ENCODE measurements around the gene POGZ. TPM values are rescaled to one million over a fixed set of nuclear protein-coding genes. Genes with fewer than 3 reads are reported as not detected.

The POGZ gene
- total RNA-seq, 1 experiment from 2014 or later = 78.7 TPM

DNA sequence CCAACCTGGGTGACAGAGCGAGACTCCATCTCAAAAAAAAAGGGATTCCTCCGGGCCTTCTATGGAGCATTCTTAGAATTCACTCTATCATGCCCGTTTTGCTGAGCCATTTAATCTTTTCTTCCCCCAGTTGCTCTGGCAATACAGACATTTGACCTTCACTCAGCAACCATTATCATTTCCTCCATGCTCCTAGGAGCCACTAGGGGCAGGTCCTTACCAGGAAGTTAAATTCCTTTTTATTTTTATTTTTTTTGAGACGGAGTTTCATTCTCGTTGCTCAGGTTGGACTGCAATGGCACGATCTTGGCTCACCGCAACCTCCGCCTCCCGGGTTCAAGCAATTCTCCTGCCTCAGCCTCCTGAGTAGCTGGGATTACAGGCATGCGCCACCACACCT, 42.2 kb upstream of the POGZ start:
- no peak for DNase-seq
- no peaks in the 10 kb centered on the region for H3K27me3 ChIP-seq (ENCODE audit: low read length)
- H4K20me1 ChIP-seq (ENCODE audit: insufficient read depth, low read depth, low read length) = no peaks in the 10 kb centered on the region
- H3K27ac ChIP-seq (ENCODE audit: low read length) = no peak overlapping the region
- no peak overlapping the region for H2AFZ ChIP-seq (ENCODE audit: low read length)
- H3K4me1 ChIP-seq (ENCODE audit: low read length) = no peaks in the 10 kb centered on the region
- no peak overlapping the region for H3K4me3 ChIP-seq (ENCODE audit: low read length)
- H3K9ac ChIP-seq (ENCODE audit: low read length) = no peak overlapping the region
- H3K9me2 ChIP-seq (replicated peaks; ENCODE audit: insufficient read depth, low read length) = no peaks in the 10 kb centered on the region
- H3K4me2 ChIP-seq (ENCODE audit: low read depth, low read length, poor library complexity, severe bottlenecking) = no peak overlapping the region
- no peaks in the 10 kb centered on the region for H3K36me3 ChIP-seq (ENCODE audit: insufficient read depth, low read length)
- no peaks in the 10 kb centered on the region for H3K9me3 ChIP-seq (ENCODE audit: low read length)
- H3K79me2 ChIP-seq (ENCODE audit: low read length) = no peaks in the 10 kb centered on the region

DNA sequence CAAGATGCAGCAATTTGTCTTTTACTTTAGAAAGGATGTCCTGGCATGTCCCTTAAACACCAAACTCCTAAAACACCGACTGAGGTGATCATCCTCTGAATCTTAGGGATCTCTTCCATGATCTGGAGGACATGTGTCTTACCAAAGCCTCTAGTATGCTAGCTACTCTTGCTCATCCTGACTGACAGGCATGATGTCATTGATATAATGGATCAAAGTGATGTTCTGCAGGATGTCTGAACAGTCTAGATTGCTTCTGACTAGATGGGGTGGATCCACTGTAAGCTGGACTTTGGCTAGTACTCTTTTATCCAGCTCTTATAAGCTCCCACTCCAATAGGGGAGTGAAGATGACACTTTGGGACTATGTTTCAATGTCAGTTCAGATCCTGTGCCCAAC, 40.6 kb upstream of the POGZ start:
- no peak for DNase-seq
- H3K79me2 ChIP-seq (ENCODE audit: low read length) = no peaks in the 10 kb centered on the region
- no peaks in the 10 kb centered on the region for H4K20me1 ChIP-seq (ENCODE audit: insufficient read depth, low read depth, low read length)
- no peaks in the 10 kb centered on the region for H3K9me2 ChIP-seq (replicated peaks; ENCODE audit: insufficient read depth, low read length)
- no peaks in the 10 kb centered on the region for H3K4me1 ChIP-seq (ENCODE audit: low read length)
- no peak overlapping the region for H3K4me3 ChIP-seq (ENCODE audit: low read length)
- H3K36me3 ChIP-seq (ENCODE audit: insufficient read depth, low read length) = no peaks in the 10 kb centered on the region
- H3K9me3 ChIP-seq (ENCODE audit: low read length) = no peaks in the 10 kb centered on the region
- no peak overlapping the region for H2AFZ ChIP-seq (ENCODE audit: low read length)
- no peak overlapping the region for H3K4me2 ChIP-seq (ENCODE audit: low read depth, low read length, poor library complexity, severe bottlenecking)
- no peak overlapping the region for H3K9ac ChIP-seq (ENCODE audit: low read length)
- H3K27me3 ChIP-seq (ENCODE audit: low read length) = no peaks in the 10 kb centered on the region
- no peak overlapping the region for H3K27ac ChIP-seq (ENCODE audit: low read length)

DNA sequence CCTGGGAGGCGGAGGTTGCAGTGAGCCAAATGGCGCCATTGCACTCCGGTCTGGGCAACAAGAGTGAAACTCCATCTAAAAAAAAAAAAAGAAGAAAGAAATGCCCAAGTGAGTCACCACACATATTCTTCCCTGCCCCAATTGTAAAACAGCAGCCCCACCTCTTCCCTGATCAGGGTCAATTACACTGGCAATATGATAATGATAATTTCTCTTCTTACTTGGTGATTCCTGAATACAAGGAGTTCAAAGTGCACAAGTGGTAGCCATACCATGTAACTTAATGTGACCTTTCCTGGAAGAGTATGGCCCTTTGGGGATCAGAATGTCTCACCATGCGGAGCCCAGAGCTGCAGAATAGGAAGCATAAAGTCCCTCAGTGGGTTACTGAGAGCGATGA, 40.1 kb upstream of the POGZ start:
- H2AFZ ChIP-seq (ENCODE audit: low read length) = no peak overlapping the region
- no peaks in the 10 kb centered on the region for H3K27me3 ChIP-seq (ENCODE audit: low read length)
- H3K9ac ChIP-seq (ENCODE audit: low read length) = no peak overlapping the region
- H3K9me3 ChIP-seq (ENCODE audit: low read length) = no peaks in the 10 kb centered on the region
- H3K4me2 ChIP-seq (ENCODE audit: low read depth, low read length, poor library complexity, severe bottlenecking) = no peak overlapping the region
- no peaks in the 10 kb centered on the region for H3K4me1 ChIP-seq (ENCODE audit: low read length)
- no peak overlapping the region for H3K4me3 ChIP-seq (ENCODE audit: low read length)
- no peak overlapping the region for H3K27ac ChIP-seq (ENCODE audit: low read length)
- H3K36me3 ChIP-seq (ENCODE audit: insufficient read depth, low read length) = no peaks in the 10 kb centered on the region
- no peaks in the 10 kb centered on the region for H3K9me2 ChIP-seq (replicated peaks; ENCODE audit: insufficient read depth, low read length)
- H3K79me2 ChIP-seq (ENCODE audit: low read length) = no peaks in the 10 kb centered on the region
- DNase-seq = no peak
- H4K20me1 ChIP-seq (ENCODE audit: insufficient read depth, low read depth, low read length) = no peaks in the 10 kb centered on the region

DNA sequence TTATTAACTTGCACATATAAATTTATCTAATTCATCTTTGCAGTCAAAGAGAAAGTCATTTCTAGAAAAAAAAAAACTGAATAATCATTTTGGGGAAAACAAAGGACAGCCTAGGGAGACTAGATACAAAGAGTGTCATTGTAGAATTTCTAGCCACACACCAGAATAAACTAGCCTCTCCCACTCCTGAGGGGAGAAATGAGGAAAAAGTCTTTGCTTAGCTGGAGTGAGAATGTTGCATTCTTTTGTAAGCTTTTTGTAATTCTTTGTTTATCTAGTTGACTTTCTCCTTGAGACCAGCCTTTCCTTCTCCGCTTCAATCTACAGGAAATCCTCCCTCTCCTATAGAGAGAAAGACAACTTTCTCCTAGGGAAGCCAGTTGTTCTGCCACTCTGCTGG, 36.0 kb upstream of the POGZ start:
- Histone ChIP-seq H3K79me2 (ENCODE audit: low read length) (no peaks in the 10 kb centered on the region), H3K27me3 (ENCODE audit: low read length) (no peaks in the 10 kb centered on the region), H4K20me1 (ENCODE audit: insufficient read depth, low read depth, low read length) (no peaks in the 10 kb centered on the region), H3K9me2 (replicated peaks; ENCODE audit: insufficient read depth, low read length) (no peaks in the 10 kb centered on the region), H3K36me3 (ENCODE audit: insufficient read depth, low read length) (no peaks in the 10 kb centered on the region), H3K4me1 (ENCODE audit: low read length) (no peaks in the 10 kb centered on the region), H3K4me2 (ENCODE audit: low read depth, low read length, poor library complexity, severe bottlenecking) (no peak overlapping the region), H3K27ac (ENCODE audit: low read length) (no peak overlapping the region), H3K9me3 (ENCODE audit: low read length) (no peaks in the 10 kb centered on the region), H2AFZ (ENCODE audit: low read length) (no peak overlapping the region), H3K4me3 (ENCODE audit: low read length) (no peak overlapping the region), H3K9ac (ENCODE audit: low read length) (no peak overlapping the region)
- DNase-seq = no peak

DNA sequence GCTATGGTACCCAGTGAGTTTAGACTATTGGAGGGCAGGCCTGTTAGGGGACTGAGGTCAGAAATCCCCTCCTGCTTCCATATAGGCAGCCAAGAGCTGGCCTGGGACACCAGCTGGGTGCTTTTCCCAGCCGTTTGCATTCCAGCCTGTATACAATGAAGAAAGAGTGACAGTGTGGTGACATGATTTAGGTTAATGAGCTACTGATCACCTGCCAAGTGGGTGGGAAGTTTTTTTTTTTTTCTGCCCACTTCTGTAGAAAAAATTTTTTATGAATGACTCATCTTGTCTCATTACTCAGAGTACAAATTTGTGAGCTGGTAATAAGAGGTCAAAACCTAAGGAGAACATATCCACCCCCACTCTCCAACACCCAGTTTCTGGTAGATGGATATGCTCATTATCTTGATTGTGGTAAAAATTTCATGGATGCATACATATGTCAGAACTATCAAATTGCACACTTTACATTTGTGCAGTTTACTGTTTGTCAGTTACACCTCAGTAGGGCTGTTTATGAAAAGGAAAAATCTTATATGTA, 35.5 kb upstream of the POGZ start:
- H3K27ac ChIP-seq (ENCODE audit: low read length) = no peak overlapping the region
- H3K9me2 ChIP-seq (replicated peaks; ENCODE audit: insufficient read depth, low read length) = no peaks in the 10 kb centered on the region
- H3K4me1 ChIP-seq (ENCODE audit: low read length) = no peaks in the 10 kb centered on the region
- no peak overlapping the region for H2AFZ ChIP-seq (ENCODE audit: low read length)
- DNase-seq = no peak
- no peaks in the 10 kb centered on the region for H3K27me3 ChIP-seq (ENCODE audit: low read length)
- no peaks in the 10 kb centered on the region for H3K36me3 ChIP-seq (ENCODE audit: insufficient read depth, low read length)
- no peaks in the 10 kb centered on the region for H4K20me1 ChIP-seq (ENCODE audit: insufficient read depth, low read depth, low read length)
- H3K9ac ChIP-seq (ENCODE audit: low read length) = no peak overlapping the region
- no peak overlapping the region for H3K4me2 ChIP-seq (ENCODE audit: low read depth, low read length, poor library complexity, severe bottlenecking)
- H3K4me3 ChIP-seq (ENCODE audit: low read length) = no peak overlapping the region
- H3K79me2 ChIP-seq (ENCODE audit: low read length) = no peaks in the 10 kb centered on the region
- no peaks in the 10 kb centered on the region for H3K9me3 ChIP-seq (ENCODE audit: low read length)

DNA sequence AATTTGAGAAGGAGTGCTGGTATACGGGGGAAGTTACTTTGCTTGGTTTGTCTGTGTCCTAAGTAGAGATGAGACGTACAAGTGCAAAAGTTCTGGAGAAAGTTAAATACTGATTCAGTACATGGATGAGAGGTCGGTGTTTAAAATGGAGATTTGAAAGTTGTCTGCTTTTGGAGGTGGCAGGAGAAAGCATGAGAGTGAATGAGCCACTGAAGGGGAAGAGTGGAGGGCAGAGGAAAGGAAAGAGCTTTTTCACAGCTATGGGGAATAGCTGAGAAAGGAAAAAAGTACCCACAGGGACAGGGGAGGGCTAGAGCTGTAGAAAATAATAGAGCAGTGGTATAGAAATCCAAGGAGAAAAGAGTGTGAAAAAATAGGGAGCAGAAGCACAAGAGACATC, 33.7 kb upstream of the POGZ start:
- Histone ChIP-seq H3K9me2 (replicated peaks; ENCODE audit: insufficient read depth, low read length) (no peaks in the 10 kb centered on the region), H3K9ac (ENCODE audit: low read length) (no peak overlapping the region), H3K27ac (ENCODE audit: low read length) (no peak overlapping the region), H3K4me2 (ENCODE audit: low read depth, low read length, poor library complexity, severe bottlenecking) (no peak overlapping the region), H3K36me3 (ENCODE audit: insufficient read depth, low read length) (no peaks in the 10 kb centered on the region), H4K20me1 (ENCODE audit: insufficient read depth, low read depth, low read length) (no peaks in the 10 kb centered on the region), H2AFZ (ENCODE audit: low read length) (no peak overlapping the region), H3K79me2 (ENCODE audit: low read length) (no peaks in the 10 kb centered on the region), H3K27me3 (ENCODE audit: low read length) (no peaks in the 10 kb centered on the region), H3K4me3 (ENCODE audit: low read length) (no peak overlapping the region), H3K4me1 (ENCODE audit: low read length) (no peaks in the 10 kb centered on the region), H3K9me3 (ENCODE audit: low read length) (no peaks in the 10 kb centered on the region)
- no peak for DNase-seq

DNA sequence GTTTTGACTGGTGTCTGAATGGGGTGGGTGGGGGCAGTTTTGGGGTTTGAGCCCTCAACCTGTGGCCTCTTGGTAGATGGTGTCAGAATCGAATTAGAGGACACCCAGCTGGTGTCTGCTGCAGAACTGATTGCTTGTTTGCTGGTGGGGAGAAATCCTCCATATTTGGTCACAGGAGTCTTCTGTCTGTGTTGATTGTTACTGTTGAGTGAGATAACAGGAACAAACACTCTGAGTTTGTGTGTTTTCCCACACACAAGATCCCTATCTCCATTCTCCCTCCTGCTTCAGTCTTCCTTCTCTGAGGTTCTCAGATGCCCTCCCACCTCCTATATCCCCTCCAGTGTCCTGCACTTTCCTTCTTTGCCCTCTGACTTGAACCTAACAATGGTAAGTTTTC, 32.8 kb upstream of the POGZ start:
- H3K27ac ChIP-seq (ENCODE audit: low read length) = no peak overlapping the region
- H3K4me2 ChIP-seq (ENCODE audit: low read depth, low read length, poor library complexity, severe bottlenecking) = no peak overlapping the region
- no peaks in the 10 kb centered on the region for H4K20me1 ChIP-seq (ENCODE audit: insufficient read depth, low read depth, low read length)
- H2AFZ ChIP-seq (ENCODE audit: low read length) = no peak overlapping the region
- DNase-seq = no peak
- no peaks in the 10 kb centered on the region for H3K9me3 ChIP-seq (ENCODE audit: low read length)
- H3K9me2 ChIP-seq (replicated peaks; ENCODE audit: insufficient read depth, low read length) = no peaks in the 10 kb centered on the region
- H3K9ac ChIP-seq (ENCODE audit: low read length) = no peak overlapping the region
- no peaks in the 10 kb centered on the region for H3K27me3 ChIP-seq (ENCODE audit: low read length)
- no peaks in the 10 kb centered on the region for H3K79me2 ChIP-seq (ENCODE audit: low read length)
- H3K4me1 ChIP-seq (ENCODE audit: low read length) = no peaks in the 10 kb centered on the region
- H3K4me3 ChIP-seq (ENCODE audit: low read length) = no peak overlapping the region
- H3K36me3 ChIP-seq (ENCODE audit: insufficient read depth, low read length) = no peaks in the 10 kb centered on the region

DNA sequence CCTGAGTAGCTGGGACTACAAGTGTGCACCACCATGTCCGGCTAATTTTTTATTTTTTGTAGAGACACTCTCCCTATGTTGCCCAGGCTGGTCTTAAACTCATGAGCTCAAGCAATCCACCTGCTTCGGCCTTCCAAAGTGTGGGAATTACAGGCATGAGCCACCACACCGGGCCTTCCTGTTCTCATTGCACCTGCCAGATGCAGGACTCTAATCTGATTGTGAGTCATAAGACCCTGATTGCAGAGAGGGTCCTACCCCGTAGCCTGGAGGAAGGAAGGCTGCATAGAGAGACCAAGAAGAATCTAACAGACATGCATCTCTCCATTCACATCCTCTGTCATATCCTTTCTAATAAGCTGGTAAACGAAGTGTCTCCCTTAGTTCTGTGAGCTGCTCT, 32.3 kb upstream of the POGZ start:
- no peaks in the 10 kb centered on the region for H4K20me1 ChIP-seq (ENCODE audit: insufficient read depth, low read depth, low read length)
- H2AFZ ChIP-seq (ENCODE audit: low read length) = no peak overlapping the region
- H3K36me3 ChIP-seq (ENCODE audit: insufficient read depth, low read length) = no peaks in the 10 kb centered on the region
- no peak for DNase-seq
- no peaks in the 10 kb centered on the region for H3K9me2 ChIP-seq (replicated peaks; ENCODE audit: insufficient read depth, low read length)
- H3K4me3 ChIP-seq (ENCODE audit: low read length) = no peak overlapping the region
- H3K27me3 ChIP-seq (ENCODE audit: low read length) = no peaks in the 10 kb centered on the region
- H3K4me2 ChIP-seq (ENCODE audit: low read depth, low read length, poor library complexity, severe bottlenecking) = no peak overlapping the region
- no peaks in the 10 kb centered on the region for H3K79me2 ChIP-seq (ENCODE audit: low read length)
- no peaks in the 10 kb centered on the region for H3K9me3 ChIP-seq (ENCODE audit: low read length)
- no peak overlapping the region for H3K27ac ChIP-seq (ENCODE audit: low read length)
- no peaks in the 10 kb centered on the region for H3K4me1 ChIP-seq (ENCODE audit: low read length)
- no peak overlapping the region for H3K9ac ChIP-seq (ENCODE audit: low read length)

GRCh38 chr1:151486557-151486956, 27.3 kb upstream of the POGZ start:
- H3K4me2 ChIP-seq (ENCODE audit: low read depth, low read length, poor library complexity, severe bottlenecking) = no peak overlapping the region

More at GRCh38 chr1:151486557-151486956, 27.3 kb upstream of the POGZ start:
- H3K36me3 ChIP-seq (ENCODE audit: insufficient read depth, low read length) = no peaks in the 10 kb centered on the region
- no peak overlapping the region for H3K9ac ChIP-seq (ENCODE audit: low read length)
- DNase-seq = no peak
- H3K4me1 ChIP-seq (ENCODE audit: low read length) = no peaks in the 10 kb centered on the region
- no peaks in the 10 kb centered on the region for H3K9me3 ChIP-seq (ENCODE audit: low read length)
- H3K79me2 ChIP-seq (ENCODE audit: low read length) = no peaks in the 10 kb centered on the region
- no peaks in the 10 kb centered on the region for H3K27me3 ChIP-seq (ENCODE audit: low read length)
- H3K9me2 ChIP-seq (replicated peaks; ENCODE audit: insufficient read depth, low read length) = no peaks in the 10 kb centered on the region
- H3K4me3 ChIP-seq (ENCODE audit: low read length) = no peak overlapping the region
- H4K20me1 ChIP-seq (ENCODE audit: insufficient read depth, low read depth, low read length) = no peaks in the 10 kb centered on the region
- H2AFZ ChIP-seq (ENCODE audit: low read length) = no peak overlapping the region
- H3K27ac ChIP-seq (ENCODE audit: low read length) = no peak overlapping the region
